Colonic mucosa (tissue), 4 donors: ENCODE measurements around the gene FBRSL1. TPM values are rescaled to one million over a fixed set of nuclear protein-coding genes. Genes with fewer than 3 reads are reported as not detected.

Source experiments
- DNase-seq: peaks from one replicate; pipeline ENCODE4 v3.0.0-alpha.2; 2020
- H3K27ac ChIP-seq: fragments of 200-600 bp; one replicate; pipeline ENCODE4 v1.8.0; 2021
- H3K27me3 ChIP-seq: fragments of 200-600 bp; one replicate; pipeline ENCODE4 v1.8.0; 2021
- H3K36me3 ChIP-seq: fragments of 200-600 bp; one replicate; pipeline ENCODE4 v1.8.0; 2021
- H3K4me1 ChIP-seq: fragments of 200-600 bp; one replicate; pipeline ENCODE4 v1.8.0; 2021; ENCODE audit warnings: mild to moderate bottlenecking
- H3K4me3 ChIP-seq: fragments of 200-600 bp; one replicate; pipeline ENCODE4 v1.8.0; 2021
- H3K9ac ChIP-seq, 2 donors: one replicate each; pipeline ENCODE4 v1.7.0; 2013; ENCODE audit warnings: control low read depth in 2 of 2, low read depth in 2 of 2, low read length in 2 of 2
- H3K9me3 ChIP-seq: fragments of 200-600 bp; one replicate; pipeline ENCODE4 v1.8.0; 2021
- CTCF ChIP-seq: fragments of 200-600 bp; IDR thresholded peaks from one replicate; pipeline ENCODE4 v1.8.0; 2022; ENCODE audit warnings: antibody characterized with exemption, mild to moderate bottlenecking
- intact Hi-C: fragments of 100-400 bp; cut with DNase I; formaldehyde crosslinking; loops from one replicate; pipeline ENCODE4 v1.14.1; 2022
- total RNA-seq, 2 donors: library from RNA; stranded (reverse); fragmentation: NEBNext Ultra II Directional in 1 of 2; extraction: Animal tissue kit (Norgen Biotek cat#: 25700) in 1 of 2; gene quantifications; one replicate each; pipeline ENCODE4 v1.2.1, GENCODE V29; 2021
- donor health status: healthy.
- donor health status: DM: no; HTN: no; CAD: no.
- donor health status: DM: no; HTN: no; CAD: no.

Gene FBRSL1
- total RNA-seq, 2 donors from 2014 or later = 51.9 to 101 TPM

GRCh38 chr12:132466241-132467201, 23.4 kb upstream of the FBRSL1 start:
- Histone ChIP-seq H3K27me3 (no peaks in the 10 kb centered on the region), H3K36me3 (no peaks in the 10 kb centered on the region), H3K9me3 (no peaks in the 10 kb centered on the region), H3K4me3 (no peak overlapping the region), H3K4me1 (no peaks in the 10 kb centered on the region), H3K9ac (no peak overlapping the region), H3K27ac (no peak overlapping the region)
- DNase-seq = no peak
- intact Hi-C loops = no loop called here
- TF ChIP-seq CTCF = no peak

GRCh38 chr12:132467511-132467910, 22.4 kb upstream of the FBRSL1 start:
- no peak for TF ChIP-seq CTCF
- H3K4me3 ChIP-seq = no peak overlapping the region
- no peaks in the 10 kb centered on the region for H3K9me3 ChIP-seq
- no peaks in the 10 kb centered on the region for H3K36me3 ChIP-seq
- H3K27ac ChIP-seq = no peak overlapping the region
- intact Hi-C loops = no loop called here
- H3K4me1 ChIP-seq = no peaks in the 10 kb centered on the region
- no peak overlapping the region for H3K9ac ChIP-seq
- no peaks in the 10 kb centered on the region for H3K27me3 ChIP-seq
- no peak for DNase-seq

- no peaks in the 10 kb centered on the region for H3K9me3 ChIP-seq
- TF ChIP-seq CTCF = no peak
- no peak for DNase-seq
Observed at GRCh38 chr12:132469423-132469822, 20.5 kb upstream of the FBRSL1 start.

GRCh38 chr12:132470397-132470796, 19.6 kb upstream of the FBRSL1 start:
- DNase-seq = no peak
- H3K4me3 ChIP-seq = no peak overlapping the region
- no peak for TF ChIP-seq CTCF
- intact Hi-C loops = no loop called here
- no peaks in the 10 kb centered on the region for H3K9me3 ChIP-seq
- no peaks in the 10 kb centered on the region for H3K4me1 ChIP-seq
- H3K9ac ChIP-seq = no peak overlapping the region
- no peaks in the 10 kb centered on the region for H3K27me3 ChIP-seq
- no peak overlapping the region for H3K27ac ChIP-seq
- no peaks in the 10 kb centered on the region for H3K36me3 ChIP-seq

More at GRCh38 chr12:132469423-132469822, 20.5 kb upstream of the FBRSL1 start:
- Histone ChIP-seq H3K4me1 (no peaks in the 10 kb centered on the region), H3K36me3 (no peaks in the 10 kb centered on the region), H3K9ac (no peak overlapping the region), H3K27ac (no peak overlapping the region), H3K4me3 (no peak overlapping the region), H3K27me3 (no peaks in the 10 kb centered on the region)
- intact Hi-C loops = no loop called here

GRCh38 chr12:132471011-132471857, 18.7 kb upstream of the FBRSL1 start:
- intact Hi-C loops = no loop called here
- Histone ChIP-seq H3K36me3 (no peaks in the 10 kb centered on the region), H3K9me3 (no peaks in the 10 kb centered on the region), H3K4me3 (no peak overlapping the region), H3K4me1 (no peaks in the 10 kb centered on the region), H3K27ac (no peak overlapping the region), H3K9ac (no peak overlapping the region), H3K27me3 (no peaks in the 10 kb centered on the region)
- no peak for DNase-seq
- no peak for TF ChIP-seq CTCF
